HG03442 (cell line): ENCODE results near the gene SDR9C7.
"Not testable (repeated sequence)": the region's sequence is repeated elsewhere in the genome, so short reads cannot be mapped to it uniquely, and the experiment has no call there.

Source experiments
- ATAC-seq: cut with Tn5 transposase; IDR thresholded peaks from one replicate; pipeline ENCODE4 v1.9.1; 2021; ENCODE audit warnings: mild to moderate bottlenecking, moderate library complexity; ENCODE audit not compliant: unreplicated experiment

The SDR9C7 gene

GRCh38 chr12:56933826-56934625, at the start of gene SDR9C7:
SDR9C7 (minus strand) TSS chr12:56934408; CDS start chr12:56934261, 147 bp downstream.
- no peak for ATAC-seq

- ATAC-seq = no peak
Observed at GRCh38 chr12:56983386-56983785, 49.2 kb upstream of the SDR9C7 start.

GRCh38 chr12:56982578-56983236, 48.5 kb upstream of the SDR9C7 start:
- ATAC-seq = not testable (repeated sequence)

GRCh38 chr12:56980941-56981530, 46.8 kb upstream of the SDR9C7 start:
- no peak for ATAC-seq

- ATAC-seq = no peak
Observed at GRCh38 chr12:56980268-56980667, 46.1 kb upstream of the SDR9C7 start.

- ATAC-seq = no peak
Observed at GRCh38 chr12:56979628-56980027, 45.4 kb upstream of the SDR9C7 start.

GRCh38 chr12:56978397-56979138, 44.4 kb upstream of the SDR9C7 start:
- no peak for ATAC-seq

GRCh38 chr12:56977361-56977760, 43.2 kb upstream of the SDR9C7 start:
- ATAC-seq = not testable (repeated sequence)

- ATAC-seq = not testable (repeated sequence)
Observed at GRCh38 chr12:56974224-56974623, 40.0 kb upstream of the SDR9C7 start.

GRCh38 chr12:56968910-56969309, 34.7 kb upstream of the SDR9C7 start:
- ATAC-seq = not testable (repeated sequence)

- not testable (repeated sequence) for ATAC-seq
Observed at GRCh38 chr12:56965997-56966642, 31.9 kb upstream of the SDR9C7 start.

GRCh38 chr12:56965124-56965523, 30.9 kb upstream of the SDR9C7 start:
- ATAC-seq = not testable (repeated sequence)

GRCh38 chr12:56963557-56963956, 29.3 kb upstream of the SDR9C7 start:
- not testable (repeated sequence) for ATAC-seq

GRCh38 chr12:56962247-56962646, 28.0 kb upstream of the SDR9C7 start:
- ATAC-seq = not testable (repeated sequence)

- ATAC-seq = no peak
Observed at GRCh38 chr12:56958422-56958821, 24.2 kb upstream of the SDR9C7 start.

- no peak for ATAC-seq
Observed at GRCh38 chr12:56957229-56958052, 23.2 kb upstream of the SDR9C7 start, which contains the start of gene RDH16. RDH16 (minus strand) TSS chr12:56957608; CDS start chr12:56957462, 146 bp downstream.

- no peak for ATAC-seq
Observed at GRCh38 chr12:56955631-56956256, 21.5 kb upstream of the SDR9C7 start.

- no peak for ATAC-seq
Observed at GRCh38 chr12:56954958-56955355, 20.7 kb upstream of the SDR9C7 start.
